HG02885 (cell line): ENCODE data around the gene RNF111.

Source experiments
- ATAC-seq: cut with Tn5 transposase; IDR thresholded peaks from one replicate; pipeline ENCODE4 v1.9.1; 2021; ENCODE audit warnings: mild to moderate bottlenecking; ENCODE audit not compliant: unreplicated experiment, poor library complexity

The RNF111 gene

DNA sequence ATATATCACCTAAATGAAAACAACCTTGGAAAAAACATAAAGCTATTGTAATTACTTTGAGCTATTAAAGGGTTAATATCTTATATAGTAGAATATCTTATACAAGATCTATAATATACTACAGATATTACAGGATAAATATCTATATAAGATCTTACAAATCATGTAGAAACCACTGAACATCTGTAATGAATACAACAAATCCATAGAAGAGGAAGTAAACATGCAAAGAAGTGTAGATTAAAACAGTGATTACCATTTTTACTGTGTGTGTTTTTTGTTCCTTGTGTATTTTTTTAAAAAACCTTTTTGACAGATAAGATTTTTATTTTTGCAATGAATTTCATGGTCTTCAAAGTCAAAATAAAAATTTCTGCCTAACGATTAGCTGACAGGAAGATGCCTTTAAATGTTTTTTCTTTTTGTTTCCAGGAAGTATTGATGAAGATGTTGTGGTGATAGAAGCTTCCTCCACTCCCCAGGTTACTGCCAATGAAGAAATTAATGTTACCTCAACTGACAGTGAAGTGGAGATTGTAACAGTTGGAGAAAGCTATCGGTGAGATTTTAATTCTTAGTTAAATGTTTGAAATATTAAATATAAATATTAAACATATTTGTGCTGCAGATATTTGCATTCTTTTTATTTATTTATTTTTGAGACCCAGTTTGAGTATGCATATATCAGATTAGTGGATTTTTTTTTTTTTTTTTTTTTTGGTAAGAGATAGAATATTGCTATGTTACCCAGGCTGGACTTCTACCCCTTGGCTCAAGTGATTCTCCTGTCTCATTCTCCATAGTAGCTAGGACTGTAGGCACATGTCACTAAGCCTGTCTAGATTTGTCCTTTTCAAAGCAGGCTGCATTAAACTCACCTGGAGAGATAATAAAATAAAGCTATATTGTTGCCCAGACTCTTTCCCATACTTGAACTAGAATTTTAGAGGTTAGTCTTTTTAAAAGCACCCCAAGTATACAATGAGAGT is 64.7 kb downstream of the RNF111 start:
- no peak for ATAC-seq

DNA sequence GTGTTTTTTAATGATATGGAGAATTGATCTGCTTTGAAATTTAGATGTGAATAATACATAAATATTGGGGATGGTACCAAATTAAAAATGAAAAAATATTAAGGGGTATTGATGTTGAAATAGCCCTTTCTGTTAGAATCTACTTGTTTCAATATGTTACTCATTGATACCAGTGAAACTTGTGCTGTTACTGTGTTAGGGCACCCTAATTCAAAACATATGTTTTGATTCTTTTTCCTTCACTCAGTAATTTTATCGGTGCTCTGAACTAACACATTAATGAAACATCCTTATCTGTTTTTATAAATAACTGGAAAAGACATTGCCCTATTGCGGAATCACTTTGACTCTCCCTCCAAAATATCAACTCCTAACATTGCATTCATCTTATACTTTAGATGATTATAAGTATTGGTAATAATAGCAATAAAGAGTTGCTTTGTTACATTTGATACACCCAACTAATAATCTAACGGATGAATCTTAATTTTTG is 65.5 kb downstream of the RNF111 start:
- no peak for ATAC-seq

DNA sequence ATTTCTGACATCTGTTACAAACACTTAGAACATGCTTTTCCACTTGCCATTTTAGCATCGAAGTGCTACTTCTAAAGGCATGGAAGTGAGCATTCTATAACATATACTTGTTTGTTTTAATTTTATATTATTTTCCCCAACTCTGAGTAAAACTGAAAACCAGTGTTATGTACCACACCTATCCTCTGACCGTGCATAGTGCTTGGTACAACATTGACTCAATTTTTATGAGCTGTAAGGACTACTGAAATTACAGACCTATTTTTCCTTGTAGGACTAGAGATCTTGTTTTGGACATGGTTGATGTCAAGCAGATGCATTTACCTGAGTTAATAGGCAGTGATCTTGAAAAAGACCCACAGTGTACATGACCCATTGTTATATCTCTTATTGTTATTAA is 66.0 kb downstream of the RNF111 start:
- no peak for ATAC-seq

- ATAC-seq = no peak
Measured at GRCh38 chr15:59059076-59059597, 71.7 kb downstream of the RNF111 start.

- no peak for ATAC-seq
Measured at GRCh38 chr15:59060348-59060747, 72.9 kb downstream of the RNF111 start.

DNA sequence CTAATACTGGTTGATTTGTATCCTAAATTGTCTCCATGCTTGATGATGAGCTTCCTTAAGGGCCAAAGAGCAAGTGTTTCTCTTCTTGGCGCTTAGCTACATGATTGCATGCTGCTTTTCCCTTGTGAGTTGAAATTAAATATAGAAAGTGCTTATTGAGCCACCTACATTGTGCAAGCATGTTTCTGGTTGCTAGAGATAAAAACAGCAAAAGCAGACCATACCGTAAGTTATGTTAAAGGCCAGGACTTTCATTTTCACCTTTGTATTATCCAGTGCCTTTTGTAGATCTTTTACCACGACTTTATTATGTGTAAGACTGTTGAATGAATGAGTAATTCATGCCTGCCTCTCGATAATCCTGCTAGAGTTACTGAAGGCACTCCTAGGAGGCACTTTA is 75.6 kb downstream of the RNF111 start:
- ATAC-seq = no peak

DNA sequence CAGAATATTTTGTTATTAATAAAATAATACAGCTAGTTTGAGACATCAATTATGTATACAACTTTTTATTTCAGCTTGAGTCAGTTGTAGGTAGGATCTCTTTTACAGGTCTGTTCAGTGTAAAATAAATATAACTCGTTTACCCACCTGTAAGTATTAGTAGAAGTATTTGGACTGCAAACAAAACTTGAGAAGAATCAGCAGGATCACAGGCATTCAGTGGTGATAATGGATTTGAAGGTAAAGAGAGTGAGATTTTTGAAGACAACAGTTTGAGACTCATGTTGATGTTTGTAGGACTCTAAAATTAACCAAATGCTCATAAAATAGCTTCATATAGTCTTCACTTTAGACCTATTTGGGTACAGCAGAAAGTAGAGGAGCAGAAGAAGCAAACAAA is 82.0 kb downstream of the RNF111 start:
- no peak for ATAC-seq

DNA sequence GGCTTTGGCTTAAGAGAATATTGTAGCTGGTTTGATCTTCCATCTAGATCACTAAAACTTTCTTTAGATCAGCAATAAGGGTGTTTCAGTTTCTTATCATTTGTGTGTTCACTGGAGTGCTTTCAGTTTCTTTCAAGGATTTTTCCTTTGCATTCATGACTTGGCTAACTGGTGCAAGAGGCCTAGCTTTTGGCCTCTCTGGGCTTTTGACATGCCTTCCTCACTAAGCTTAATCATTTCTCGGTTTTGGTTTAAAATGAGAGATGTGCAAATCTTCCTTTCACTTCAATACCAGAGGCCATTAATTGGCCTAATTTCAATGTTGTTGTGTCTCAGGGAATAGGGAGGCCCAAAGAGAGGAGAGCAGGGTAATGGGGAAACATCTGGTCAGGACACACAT is 87.1 kb downstream of the RNF111 start:
- no peak for ATAC-seq

DNA sequence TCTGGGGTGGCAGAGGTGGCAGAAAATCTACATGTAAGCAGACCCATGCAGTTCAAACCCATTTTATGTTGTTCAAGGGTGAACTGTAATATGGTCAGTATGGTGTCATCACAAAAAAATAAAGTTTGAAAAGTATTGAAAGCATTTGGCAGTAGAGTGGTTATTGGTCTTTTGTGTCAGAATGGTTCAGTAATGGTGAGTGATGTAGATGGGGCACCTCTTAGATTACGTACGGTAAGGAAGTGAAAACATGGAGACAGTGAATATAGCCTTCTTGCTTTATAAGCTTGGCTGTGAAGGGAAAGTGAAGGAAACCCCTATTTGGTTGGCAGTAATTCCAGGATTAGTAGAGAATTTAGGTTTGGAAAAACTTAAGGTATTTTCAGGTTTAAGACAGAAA is 100.3 kb downstream of the RNF111 start:
- no peak for ATAC-seq

GRCh38 chr15:59094077-59094476 is 106.6 kb downstream of the RNF111 start:
- ATAC-seq = no peak

DNA sequence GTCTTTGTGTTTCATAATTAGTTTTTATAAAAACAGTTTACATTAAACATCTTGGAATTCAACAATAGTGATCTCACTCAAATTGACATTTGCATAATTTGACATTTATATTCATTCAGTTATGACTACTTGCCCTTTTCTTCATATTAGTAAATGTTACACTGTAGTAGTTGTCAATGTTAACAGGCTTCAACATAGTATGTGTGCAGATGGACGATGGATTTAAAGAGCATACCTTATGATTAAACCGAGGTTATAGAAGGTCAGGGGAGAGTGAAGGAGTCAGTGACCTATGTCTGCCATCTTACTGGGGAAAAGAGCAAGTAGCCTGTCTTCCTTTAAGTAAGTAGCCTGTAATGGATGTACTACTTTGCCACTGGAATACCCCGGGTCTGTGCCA is 109.0 kb downstream of the RNF111 start:
- no peak for ATAC-seq

DNA sequence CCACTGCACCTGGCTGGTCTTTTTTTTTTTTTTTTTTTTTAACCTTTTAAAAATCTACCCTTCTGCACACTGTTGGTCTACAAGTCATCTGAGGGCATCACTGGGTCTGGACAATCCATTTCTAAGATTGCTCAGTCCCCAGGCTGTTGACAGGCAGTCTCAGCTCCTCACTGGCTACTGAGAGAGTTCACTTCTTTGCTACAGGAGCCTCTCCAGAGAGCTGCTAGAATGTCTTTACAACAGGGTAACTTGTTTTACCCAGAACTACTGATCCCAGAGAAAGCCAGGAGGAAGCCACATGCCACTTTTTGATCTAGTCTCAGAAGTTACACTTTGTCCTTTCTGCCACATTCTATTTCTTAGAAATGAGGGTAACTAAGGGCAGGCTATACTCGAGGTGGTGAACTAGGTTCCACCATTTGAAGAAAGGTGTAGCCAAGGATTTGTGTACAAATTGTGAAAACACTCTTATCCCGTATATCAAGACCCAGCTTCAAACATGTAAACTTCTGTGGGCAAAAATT is 111.8 kb downstream of the RNF111 start:
- no peak for ATAC-seq

GRCh38 chr15:59104602-59104911 is 117.1 kb downstream of the RNF111 start:
- ATAC-seq = no peak

DNA sequence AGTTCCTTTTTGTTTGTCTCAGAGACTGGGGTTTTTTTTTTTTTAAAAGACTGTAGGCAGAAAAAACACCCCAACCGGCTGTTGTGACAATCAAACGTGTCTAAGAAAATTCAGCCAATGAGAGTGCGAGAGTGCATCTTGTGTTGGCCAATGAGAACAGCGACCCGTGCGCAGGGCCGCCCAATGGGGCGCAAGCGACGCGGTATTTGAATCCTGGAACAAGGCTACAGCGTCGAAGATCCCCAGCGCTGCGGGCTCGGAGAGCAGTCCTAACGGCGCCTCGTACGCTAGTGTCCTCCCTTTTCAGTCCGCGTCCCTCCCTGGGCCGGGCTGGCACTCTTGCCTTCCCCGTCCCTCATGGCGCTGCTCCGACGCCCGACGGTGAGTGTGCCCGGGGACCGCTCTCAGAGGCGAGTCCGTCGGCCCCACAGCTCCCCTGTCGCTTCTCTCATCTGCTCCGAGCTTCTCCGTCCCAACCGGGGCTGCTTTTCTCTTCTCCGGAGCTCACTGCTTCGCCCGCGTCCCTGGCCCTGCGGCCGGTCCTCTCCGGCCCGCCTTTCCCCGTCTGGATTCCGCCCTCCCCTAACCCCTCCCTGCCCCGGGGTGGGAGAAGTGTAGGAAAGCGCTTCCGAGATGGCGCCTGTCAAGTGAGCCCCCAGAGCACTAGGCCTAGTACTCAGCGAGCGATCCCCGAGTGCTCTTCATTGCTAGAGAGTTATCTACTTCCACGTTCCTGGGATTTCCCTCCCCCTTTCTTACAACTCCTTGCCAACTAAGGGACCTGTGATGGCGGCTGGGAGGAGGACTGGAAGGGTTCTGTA is 117.7 kb downstream of the RNF111 start, which contains the start of gene CCNB2:
Gene CCNB2 (plus strand): TSS at position 235 of the 821 bp plus-strand sequence. CDS start 123 bp downstream, at position 358.
- peak; percentile 99 for ATAC-seq

DNA sequence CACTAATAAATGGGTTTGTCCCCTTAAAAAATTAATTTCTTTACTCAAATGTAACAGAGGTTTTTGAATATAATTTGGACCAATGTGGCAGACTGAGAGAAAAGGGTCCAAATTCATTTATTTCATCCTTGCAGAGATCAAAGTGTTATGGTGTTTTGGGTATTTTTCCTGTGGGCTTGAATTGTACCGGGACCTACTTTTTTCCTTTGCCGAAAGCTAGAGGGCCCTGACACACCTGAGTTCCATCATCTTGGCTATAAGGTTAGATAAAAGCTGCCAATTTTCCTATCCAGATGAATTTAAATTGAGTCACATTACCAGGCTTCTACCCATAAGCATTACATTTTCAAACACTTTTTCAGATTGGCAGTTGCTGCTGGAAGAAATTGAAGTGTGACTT is 118.4 kb downstream of the RNF111 start:
- no peak for ATAC-seq

- no peak for ATAC-seq
Measured at GRCh38 chr15:59111251-59111650, 123.8 kb downstream of the RNF111 start.

DNA sequence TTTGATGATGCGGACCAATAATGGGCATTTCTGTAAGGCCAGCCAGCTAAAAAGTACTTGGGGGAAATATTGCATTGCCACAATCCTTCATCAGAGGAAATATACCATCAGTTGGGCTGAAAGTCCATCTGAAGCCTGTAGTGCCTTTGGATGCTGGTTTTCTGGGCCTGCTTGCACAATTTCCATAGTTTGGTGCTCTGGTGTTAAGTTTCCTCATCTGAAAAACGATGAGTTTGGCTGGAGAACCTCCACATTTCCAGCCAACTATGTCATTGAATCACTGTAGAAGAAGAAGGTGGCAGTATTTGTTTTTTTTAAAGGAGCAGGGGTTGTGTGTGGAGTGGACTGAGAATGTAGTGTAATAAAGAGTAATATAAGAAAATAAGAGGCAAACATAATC is 127.6 kb downstream of the RNF111 start:
- no peak for ATAC-seq

- no peak for ATAC-seq
Measured at GRCh38 chr15:59116141-59116540, 128.7 kb downstream of the RNF111 start.

- no peak for ATAC-seq
Measured at GRCh38 chr15:59116771-59117170, 129.3 kb downstream of the RNF111 start.

- ATAC-seq = no peak
Measured at GRCh38 chr15:59119625-59120024, 132.2 kb downstream of the RNF111 start.

GRCh38 chr15:59120937-59121336 is 133.5 kb downstream of the RNF111 start:
- ATAC-seq = no peak
